ENCODE results near the gene EFNA5. TPM values are rescaled to one million over a fixed set of nuclear protein-coding genes. Genes with fewer than 3 reads are reported as not detected.

EFNA5 gene
- total and polyA plus RNA-seq, 2 of the 8 experiments (the other 6 are each of a cell fraction or from before 2014, with no cell fraction given) = 9.6 to 21.8 TPM

- TF ChIP-seq CHD7 (IDR thresholded peaks at IDR 0.05; ENCODE audit: insufficient replicate concordance, low read length) = no peak
- TF ChIP-seq RNF2 (IDR thresholded peaks at IDR 0.05; ENCODE audit: borderline replicate concordance, low read depth, low read length, missing control alignments, poor library complexity, severe bottlenecking) = no peak
- TF ChIP-seq JUN (IDR thresholded peaks at IDR 0.05; ENCODE audit: low read depth, low read length) = no peak
- TF ChIP-seq POLR2A (IDR thresholded peaks at IDR 0.05; ENCODE audit: control extremely low read depth in 1 of 2, low read depth in 2 of 2, low read length in 2 of 2) = no peak
- no peak for TF ChIP-seq SRF (IDR thresholded peaks at IDR 0.05; ENCODE audit: low read depth, low read length)
- TF ChIP-seq GABPA (IDR thresholded peaks at IDR 0.05; ENCODE audit: borderline replicate concordance, insufficient read depth, low read length) = no peak
Observed at GRCh38 chr5:107500347-107500746, 170.4 kb downstream of the EFNA5 start (continued).

Data from H1 (cell line).